Astrocyte (in vitro differentiated cells and primary cell): ENCODE results near the gene ING2. TPM values are rescaled to one million over a fixed set of nuclear protein-coding genes. Genes with fewer than 3 reads are reported as not detected.

ENCODE experiments used
- DNase-seq: peaks from one replicate; pipeline ENCODE4 v3.0.0-alpha.2; 2010; ENCODE audit warnings: low read depth
- FAIRE-seq: peaks from 2 replicates; lab custom pipeline; 2011; peaks lifted over from hg19 to GRCh38; lab: Jason Lieb, UNC
- H2AFZ ChIP-seq: 2 replicates; pipeline ENCODE4 v1.6.0; 2012; ENCODE audit warnings: low read depth, low read length, inconsistent platforms
- H3K27ac ChIP-seq: 2 replicates; pipeline ENCODE4 v1.5.1; 2011; ENCODE audit warnings: low read depth, low read length, inconsistent platforms
- H3K27me3 ChIP-seq: 2 replicates; pipeline ENCODE4 v1.6.0; 2011; ENCODE audit warnings: low read length, inconsistent platforms; ENCODE audit not compliant: insufficient read depth
- H3K36me3 ChIP-seq: 2 replicates; pipeline ENCODE4 v1.5.1; 2011; ENCODE audit warnings: low read length, inconsistent platforms; ENCODE audit not compliant: insufficient read depth
- H3K4me1 ChIP-seq: 2 replicates; pipeline ENCODE4 v1.5.1; 2011; ENCODE audit warnings: low read length, inconsistent platforms; ENCODE audit not compliant: insufficient read depth
- H3K4me2 ChIP-seq: 2 replicates; pipeline ENCODE4 v1.6.0; 2012; ENCODE audit warnings: low read length, inconsistent platforms
- H3K4me3 ChIP-seq: 2 replicates; pipeline ENCODE4 v1.5.1; 2011; ENCODE audit warnings: low read depth, mild to moderate bottlenecking, low read length, inconsistent platforms; ENCODE audit not compliant: insufficient read depth
- H3K79me2 ChIP-seq: 2 replicates; pipeline ENCODE4 v1.6.0; 2012; ENCODE audit warnings: mild to moderate bottlenecking, low read length, inconsistent platforms; ENCODE audit not compliant: insufficient read depth
- H3K9ac ChIP-seq: 2 replicates; pipeline ENCODE4 v1.6.0; 2012; ENCODE audit warnings: mild to moderate bottlenecking, low read length, inconsistent platforms
- H3K9me3 ChIP-seq: 2 replicates; pipeline ENCODE4 v1.5.1; 2012; ENCODE audit warnings: low read depth, mild to moderate bottlenecking, low read length, inconsistent platforms; ENCODE audit not compliant: insufficient read depth
- H4K20me1 ChIP-seq: 2 replicates; pipeline ENCODE4 v1.6.0; 2012; ENCODE audit warnings: low read length, inconsistent platforms; ENCODE audit not compliant: insufficient read depth
- H3K27ac Mint-ChIP-seq: one replicate; pipeline ENCODE4 v1.8.0; 2021; ENCODE audit warnings: mild to moderate bottlenecking, mixed read lengths; ENCODE audit not compliant: unreplicated experiment
- H3K27me3 Mint-ChIP-seq: one replicate; pipeline ENCODE4 v1.8.0; 2021; ENCODE audit warnings: low read depth, mixed read lengths; ENCODE audit not compliant: unreplicated experiment
- H3K36me3 Mint-ChIP-seq: one replicate; pipeline ENCODE4 v1.8.0; 2021; ENCODE audit warnings: low read depth, mixed read lengths; ENCODE audit not compliant: unreplicated experiment
- H3K4me1 Mint-ChIP-seq: one replicate; pipeline ENCODE4 v1.8.0; 2021; ENCODE audit warnings: low read depth, mixed read lengths; ENCODE audit not compliant: unreplicated experiment
- H3K4me3 Mint-ChIP-seq: one replicate; pipeline ENCODE4 v1.8.0; 2021; ENCODE audit warnings: mild to moderate bottlenecking, moderate library complexity, mixed read lengths; ENCODE audit not compliant: unreplicated experiment
- H3K9me3 Mint-ChIP-seq: one replicate; pipeline ENCODE4 v1.8.0; 2021; ENCODE audit warnings: mild to moderate bottlenecking, mixed read lengths; ENCODE audit not compliant: unreplicated experiment
- EZH2 ChIP-seq: IDR thresholded peaks from 2 replicates; pipeline ENCODE4 v1.6.1; 2012; ENCODE audit warnings: mild to moderate bottlenecking, low read length, inconsistent platforms; ENCODE audit not compliant: insufficient read depth
- total RNA-seq: library from RNA; stranded (reverse); gene quantifications from 2 replicates; pipeline ENCODE4 v1.2.1, GENCODE V29; 2021
- TF ChIP-seq, protein P1 (sequence below): IDR thresholded peaks from 2 replicates; pipeline ENCODE4 v1.5.1; 2011; ENCODE audit warnings: low read depth, mild to moderate bottlenecking, inconsistent platforms, low read length, moderate library complexity; ENCODE audit not compliant: insufficient read depth

ING2 gene
- total RNA-seq, 1 donor from 2014 or later, result 10.3 TPM

DNA sequence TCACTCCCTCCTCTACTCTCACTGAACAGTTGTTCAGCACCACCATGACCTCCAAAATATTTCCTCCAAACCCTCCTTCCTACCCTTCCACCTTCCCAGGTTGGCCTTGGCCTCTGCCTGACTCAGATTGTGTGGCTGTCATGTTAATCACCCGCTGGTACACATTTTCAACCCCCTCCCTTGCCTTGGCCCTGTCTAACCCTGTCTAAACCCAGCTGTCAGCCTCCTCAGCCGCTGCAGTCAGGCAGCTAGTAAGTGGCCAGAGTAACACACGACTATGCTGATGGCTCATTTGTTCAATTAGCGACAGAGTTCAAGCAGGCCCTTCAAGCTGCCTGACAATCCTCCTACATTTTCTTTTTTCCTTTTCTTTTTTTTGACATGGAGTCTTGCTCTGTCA lies 18.0 kb downstream of the ING2 start:
- H3K79me2 ChIP-seq, result no peaks in the 10 kb centered on the region
- no peak overlapping the region for H3K27ac ChIP-seq
- no peak overlapping the region for H3K4me2 ChIP-seq
- no peak overlapping the region for H3K4me3 Mint-ChIP-seq
- H3K27ac Mint-ChIP-seq, result no peak overlapping the region
- H3K36me3 Mint-ChIP-seq, result no peaks in the 10 kb centered on the region
- H3K4me3 ChIP-seq, result no peak overlapping the region
- no peak overlapping the region for H2AFZ ChIP-seq
- no peak for FAIRE-seq
- peaks cover 14% of the 10 kb centered on the region for H3K27me3 ChIP-seq
- TF ChIP-seq, protein P1, sequence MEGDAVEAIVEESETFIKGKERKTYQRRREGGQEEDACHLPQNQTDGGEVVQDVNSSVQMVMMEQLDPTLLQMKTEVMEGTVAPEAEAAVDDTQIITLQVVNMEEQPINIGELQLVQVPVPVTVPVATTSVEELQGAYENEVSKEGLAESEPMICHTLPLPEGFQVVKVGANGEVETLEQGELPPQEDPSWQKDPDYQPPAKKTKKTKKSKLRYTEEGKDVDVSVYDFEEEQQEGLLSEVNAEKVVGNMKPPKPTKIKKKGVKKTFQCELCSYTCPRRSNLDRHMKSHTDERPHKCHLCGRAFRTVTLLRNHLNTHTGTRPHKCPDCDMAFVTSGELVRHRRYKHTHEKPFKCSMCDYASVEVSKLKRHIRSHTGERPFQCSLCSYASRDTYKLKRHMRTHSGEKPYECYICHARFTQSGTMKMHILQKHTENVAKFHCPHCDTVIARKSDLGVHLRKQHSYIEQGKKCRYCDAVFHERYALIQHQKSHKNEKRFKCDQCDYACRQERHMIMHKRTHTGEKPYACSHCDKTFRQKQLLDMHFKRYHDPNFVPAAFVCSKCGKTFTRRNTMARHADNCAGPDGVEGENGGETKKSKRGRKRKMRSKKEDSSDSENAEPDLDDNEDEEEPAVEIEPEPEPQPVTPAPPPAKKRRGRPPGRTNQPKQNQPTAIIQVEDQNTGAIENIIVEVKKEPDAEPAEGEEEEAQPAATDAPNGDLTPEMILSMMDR, result no peak
- TF ChIP-seq EZH2, result no peak
- no peaks in the 10 kb centered on the region for H3K4me1 Mint-ChIP-seq
- H4K20me1 ChIP-seq, result no peaks in the 10 kb centered on the region
- H3K9me3 Mint-ChIP-seq, result no peaks in the 10 kb centered on the region
- H3K9me3 ChIP-seq, result no peaks in the 10 kb centered on the region
- DNase-seq, result no peak
- H3K4me1 ChIP-seq, result no peaks in the 10 kb centered on the region
- H3K36me3 ChIP-seq, result no peaks in the 10 kb centered on the region
- H3K9ac ChIP-seq, result no peak overlapping the region
- H3K27me3 Mint-ChIP-seq, result peaks cover 9% of the 10 kb centered on the region

DNA sequence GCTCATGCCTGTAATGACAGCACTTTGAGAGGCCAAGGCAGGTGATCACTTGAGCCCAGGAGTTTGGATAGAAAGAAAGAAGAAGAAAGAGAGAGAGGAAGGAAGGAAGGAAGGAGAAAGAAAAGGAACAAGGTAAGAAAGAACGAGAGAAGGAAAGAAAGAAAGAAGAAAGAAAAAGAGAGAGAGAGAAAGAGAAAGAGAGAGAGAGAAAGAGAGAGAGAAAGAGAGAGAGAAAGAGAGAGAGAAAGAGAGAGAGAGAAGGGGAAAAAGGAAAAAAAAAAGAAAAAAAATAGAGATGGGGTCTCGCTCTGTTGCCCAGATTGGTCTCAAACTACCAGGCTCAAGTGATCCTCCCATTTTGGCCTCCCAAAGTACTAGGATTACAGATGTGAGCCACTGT lies 22.5 kb downstream of the ING2 start:
- Histone ChIP-seq H4K20me1 (no peaks in the 10 kb centered on the region), H3K79me2 (no peaks in the 10 kb centered on the region), H3K4me3 (no peak overlapping the region), H3K27me3 (peaks cover 25% of the 10 kb centered on the region), H3K9me3 (no peaks in the 10 kb centered on the region), H3K9ac (no peak overlapping the region), H2AFZ (no peak overlapping the region), H3K4me1 (peaks cover under 1% of the 10 kb centered on the region), H3K4me2 (no peak overlapping the region), H3K27ac (no peak overlapping the region), H3K36me3 (no peaks in the 10 kb centered on the region)
- FAIRE-seq, result no peak
- H3K27ac Mint-ChIP-seq, result no peak overlapping the region
- DNase-seq, result no peak
- TF ChIP-seq, protein P1, result no peak
- no peak for TF ChIP-seq EZH2
- peaks cover under 1% of the 10 kb centered on the region for H3K4me1 Mint-ChIP-seq
- no peaks in the 10 kb centered on the region for H3K36me3 Mint-ChIP-seq
- H3K9me3 Mint-ChIP-seq, result peaks cover 2% of the 10 kb centered on the region
- no peak overlapping the region for H3K4me3 Mint-ChIP-seq
- H3K27me3 Mint-ChIP-seq, result peaks cover 19% of the 10 kb centered on the region

DNA sequence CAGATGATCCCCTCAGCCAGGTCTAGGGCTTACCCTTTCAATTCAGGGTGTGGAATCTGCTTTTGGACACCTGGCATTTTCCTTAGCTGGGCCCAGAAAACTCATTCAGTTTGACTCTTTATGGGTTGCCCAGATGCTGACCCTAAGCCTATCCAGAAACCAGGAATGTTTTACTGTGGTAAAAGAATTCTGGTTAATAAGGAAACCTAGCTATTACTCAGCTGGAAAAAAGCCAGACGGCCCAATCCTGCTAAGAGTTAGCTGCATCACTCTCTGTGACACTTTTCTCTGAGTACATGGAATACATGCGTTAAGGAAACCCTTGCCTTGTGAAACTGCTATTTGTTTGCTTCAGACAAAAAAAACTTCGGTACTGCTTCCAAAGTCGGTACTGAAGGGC lies 28.0 kb downstream of the ING2 start:
- DNase-seq, result peak; percentile 81
- FAIRE-seq, result no peak
- Mint-ChIP-seq H3K27ac (peak overlapping the region; percentile 70), H3K4me3 (no peak overlapping the region), H3K36me3 (no peaks in the 10 kb centered on the region), H3K27me3 (peaks cover 9% of the 10 kb centered on the region), H3K4me1 (peaks cover 8% of the 10 kb centered on the region), H3K9me3 (peaks cover 2% of the 10 kb centered on the region)
- Histone ChIP-seq H3K27me3 (peaks cover 35% of the 10 kb centered on the region), H3K79me2 (no peaks in the 10 kb centered on the region), H4K20me1 (no peaks in the 10 kb centered on the region), H3K27ac (no peak overlapping the region), H3K9me3 (no peaks in the 10 kb centered on the region), H3K4me2 (peak overlapping the region; percentile 46), H2AFZ (no peak overlapping the region), H3K4me3 (no peak overlapping the region), H3K36me3 (no peaks in the 10 kb centered on the region), H3K9ac (no peak overlapping the region), H3K4me1 (peaks cover 9% of the 10 kb centered on the region)
- TF ChIP-seq, protein P1, result no peak
- TF ChIP-seq EZH2, result no peak
